GM12874 (cell line): Measurements from ENCODE around the gene PARP14.

Experiments
- TF ChIP-seq, protein P1 (sequence below): IDR thresholded peaks from 2 replicates; pipeline ENCODE4 v1.5.1; 2011; ENCODE audit warnings: low read depth, mild to moderate bottlenecking, control low read depth, low read length, moderate library complexity; ENCODE audit not compliant: insufficient read depth

PARP14 gene

DNA sequence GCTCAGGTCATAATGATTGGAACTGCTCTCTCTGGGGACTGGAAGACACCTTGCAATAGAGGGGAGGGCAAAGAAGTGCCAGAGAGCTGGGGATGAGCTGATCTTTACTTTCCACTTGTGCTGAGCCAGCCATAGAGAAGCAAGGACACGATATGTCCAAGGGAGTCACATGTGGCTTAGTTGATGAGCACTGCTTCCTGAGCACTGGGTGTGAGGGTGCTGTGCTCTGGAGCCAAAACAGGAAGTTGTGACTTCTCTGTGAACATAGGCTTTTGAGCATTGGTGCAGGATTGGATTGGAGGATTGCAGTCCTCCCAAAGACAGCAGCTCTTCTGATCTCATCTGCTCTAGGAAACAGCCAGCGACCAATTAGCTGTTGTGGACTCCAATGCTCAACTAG, 6.7 kb downstream of the PARP14 start:
- TF ChIP-seq, protein P1, sequence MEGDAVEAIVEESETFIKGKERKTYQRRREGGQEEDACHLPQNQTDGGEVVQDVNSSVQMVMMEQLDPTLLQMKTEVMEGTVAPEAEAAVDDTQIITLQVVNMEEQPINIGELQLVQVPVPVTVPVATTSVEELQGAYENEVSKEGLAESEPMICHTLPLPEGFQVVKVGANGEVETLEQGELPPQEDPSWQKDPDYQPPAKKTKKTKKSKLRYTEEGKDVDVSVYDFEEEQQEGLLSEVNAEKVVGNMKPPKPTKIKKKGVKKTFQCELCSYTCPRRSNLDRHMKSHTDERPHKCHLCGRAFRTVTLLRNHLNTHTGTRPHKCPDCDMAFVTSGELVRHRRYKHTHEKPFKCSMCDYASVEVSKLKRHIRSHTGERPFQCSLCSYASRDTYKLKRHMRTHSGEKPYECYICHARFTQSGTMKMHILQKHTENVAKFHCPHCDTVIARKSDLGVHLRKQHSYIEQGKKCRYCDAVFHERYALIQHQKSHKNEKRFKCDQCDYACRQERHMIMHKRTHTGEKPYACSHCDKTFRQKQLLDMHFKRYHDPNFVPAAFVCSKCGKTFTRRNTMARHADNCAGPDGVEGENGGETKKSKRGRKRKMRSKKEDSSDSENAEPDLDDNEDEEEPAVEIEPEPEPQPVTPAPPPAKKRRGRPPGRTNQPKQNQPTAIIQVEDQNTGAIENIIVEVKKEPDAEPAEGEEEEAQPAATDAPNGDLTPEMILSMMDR: no peak

DNA sequence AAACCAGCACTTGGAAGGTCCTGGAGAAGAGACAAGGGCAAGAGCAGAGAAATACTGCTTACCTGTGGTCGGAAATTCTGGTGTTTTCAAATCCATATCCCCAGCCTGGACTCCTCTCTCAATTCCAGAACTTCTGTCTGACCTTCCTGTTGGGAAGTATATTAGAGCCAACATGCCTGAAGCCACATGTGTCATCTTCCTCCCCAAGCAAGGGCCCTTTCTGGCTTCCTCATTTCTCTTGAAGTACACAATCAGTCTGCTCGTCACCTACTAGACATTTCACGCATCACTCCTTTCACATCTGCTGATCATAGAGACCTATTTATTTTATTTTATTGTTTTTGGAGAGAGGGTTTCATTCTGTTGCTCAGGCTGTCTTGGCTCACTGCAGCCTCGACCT, 8.4 kb downstream of the PARP14 start:
- TF ChIP-seq, protein P1: no peak

DNA sequence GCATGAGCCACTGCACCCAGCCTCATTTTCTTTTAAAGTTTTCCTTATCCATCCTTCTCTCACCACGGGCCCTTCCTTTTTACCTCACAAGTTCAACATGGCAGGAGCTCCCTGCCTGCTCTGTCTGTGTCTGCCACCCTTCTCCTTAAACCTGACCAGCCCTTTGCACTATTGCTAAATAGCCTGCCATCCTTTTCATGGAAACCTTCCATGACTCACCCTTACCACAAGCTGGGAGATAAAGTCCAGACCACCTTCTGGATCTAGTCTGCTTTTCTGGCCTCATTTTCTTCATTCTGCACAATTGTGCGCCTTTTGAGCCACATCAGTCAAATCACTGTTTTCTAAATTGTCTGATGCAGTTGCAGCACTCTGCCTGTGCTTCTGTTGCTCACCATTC, 8.9 kb downstream of the PARP14 start:
- TF ChIP-seq, protein P1: no peak

DNA sequence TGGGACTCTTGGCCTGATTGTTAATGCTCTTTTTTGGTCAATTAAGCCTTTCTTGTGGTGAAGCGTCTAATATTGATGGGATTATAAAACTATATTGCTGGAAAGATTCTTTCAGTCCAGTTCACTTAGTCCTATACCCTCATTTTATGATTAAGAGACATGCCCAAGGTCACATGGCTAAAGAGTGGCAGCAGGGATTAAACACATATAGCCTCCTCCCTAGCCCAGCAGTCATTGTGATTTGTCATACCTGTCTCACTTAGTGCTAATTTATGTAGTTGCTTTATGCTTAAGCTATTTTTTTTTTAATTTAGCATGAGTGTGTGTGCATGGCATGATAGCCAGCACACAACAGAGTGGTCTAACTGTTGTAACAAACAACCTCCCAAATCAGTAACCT, 9.5 kb downstream of the PARP14 start:
- TF ChIP-seq, protein P1: no peak

DNA sequence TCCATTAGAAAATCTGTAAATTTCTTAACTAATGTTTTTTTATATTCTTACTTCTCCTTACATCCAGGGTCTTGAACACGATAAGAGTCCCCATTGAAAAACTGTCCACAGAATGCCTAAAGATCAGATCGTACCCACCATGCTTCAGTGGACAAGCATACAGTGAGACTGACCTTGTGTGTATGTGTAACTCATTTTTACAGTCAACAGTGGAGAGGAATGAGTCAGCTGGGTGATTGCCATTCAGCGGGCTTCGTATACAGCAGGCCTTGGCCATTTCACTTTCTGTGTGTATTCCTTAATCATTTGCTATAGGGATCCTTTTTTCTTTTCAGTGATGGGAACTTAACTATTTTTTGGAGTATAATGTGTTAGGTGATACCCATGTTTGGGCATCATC, 10.6 kb downstream of the PARP14 start:
- TF ChIP-seq, protein P1: no peak

DNA sequence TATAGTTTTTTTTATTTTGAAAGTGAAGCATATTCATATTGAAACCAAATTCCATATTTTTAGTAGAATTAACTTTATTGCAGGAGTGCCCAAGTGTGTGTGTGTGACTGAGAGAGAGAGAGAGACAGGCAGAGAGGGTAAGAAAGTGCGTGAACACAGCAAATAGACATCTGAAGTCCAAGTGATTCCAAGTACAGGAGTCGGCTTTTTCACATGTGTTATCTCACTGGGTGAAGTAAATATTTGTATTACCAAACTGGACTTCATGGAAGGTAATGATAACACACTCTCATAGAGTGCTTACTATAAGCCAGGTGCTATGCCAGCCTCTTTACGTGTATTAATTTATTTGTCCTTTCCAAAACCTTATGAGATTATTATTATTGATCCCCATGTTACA, 12.0 kb downstream of the PARP14 start:
- TF ChIP-seq, protein P1: no peak

DNA sequence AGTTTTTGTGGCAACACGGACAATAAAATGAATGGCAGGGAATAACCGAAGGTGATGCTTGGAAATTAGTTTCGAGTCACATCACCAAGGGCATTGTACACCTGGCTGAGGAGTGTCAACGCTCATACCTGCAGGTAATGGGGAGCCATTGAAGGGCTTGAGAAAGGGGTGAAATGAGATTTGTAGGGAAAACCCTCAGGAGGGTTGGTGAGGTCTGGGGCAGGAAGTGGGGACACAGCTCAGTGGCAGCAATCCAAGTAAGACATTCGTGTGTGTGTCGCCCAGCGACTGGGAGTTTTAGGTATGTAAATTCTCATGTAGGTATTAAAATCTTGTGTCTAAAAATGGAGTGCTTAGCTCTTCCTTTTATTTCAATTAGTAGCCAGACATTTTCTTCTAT, 14.3 kb downstream of the PARP14 start:
- TF ChIP-seq, protein P1: no peak
